ENCODE results near the gene BTBD16. TPM values are rescaled to one million over a fixed set of nuclear protein-coding genes. Genes with fewer than 3 reads are reported as not detected.

Gene BTBD16
- polyA plus RNA-seq, 1 experiment: not detected

DNA sequence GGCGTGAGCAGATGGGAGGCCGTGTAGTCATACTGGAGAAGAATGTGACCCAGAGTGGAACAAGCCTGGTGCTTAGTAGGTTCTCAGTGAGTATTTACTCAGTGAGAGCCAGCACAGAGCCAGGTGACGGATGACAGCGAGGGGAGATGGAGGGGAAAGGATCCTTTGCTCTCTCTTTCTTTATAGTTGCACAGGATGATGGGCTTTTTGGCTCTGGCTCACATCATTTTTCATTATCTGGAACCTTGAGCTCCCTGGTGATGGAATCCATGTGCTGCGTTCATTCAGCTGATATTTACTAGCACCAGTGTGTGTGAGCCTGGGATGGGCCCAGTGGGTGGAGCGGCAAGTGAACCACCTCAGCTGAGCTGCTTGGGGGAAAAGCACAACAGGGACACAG, 17.2 kb downstream of the BTBD16 start:
- Histone ChIP-seq H3K9me3 (ENCODE audit: control insufficient read depth, insufficient read depth, low read length) (no peaks in the 10 kb centered on the region), H3K4me3 (ENCODE audit: low read depth, low read length) (no peak overlapping the region), H3K27ac (ENCODE audit: low read depth, low read length) (no peak overlapping the region), H3K27me3 (ENCODE audit: control insufficient read depth, insufficient read depth, low read length) (no peaks in the 10 kb centered on the region)
- TF ChIP-seq, protein P1, sequence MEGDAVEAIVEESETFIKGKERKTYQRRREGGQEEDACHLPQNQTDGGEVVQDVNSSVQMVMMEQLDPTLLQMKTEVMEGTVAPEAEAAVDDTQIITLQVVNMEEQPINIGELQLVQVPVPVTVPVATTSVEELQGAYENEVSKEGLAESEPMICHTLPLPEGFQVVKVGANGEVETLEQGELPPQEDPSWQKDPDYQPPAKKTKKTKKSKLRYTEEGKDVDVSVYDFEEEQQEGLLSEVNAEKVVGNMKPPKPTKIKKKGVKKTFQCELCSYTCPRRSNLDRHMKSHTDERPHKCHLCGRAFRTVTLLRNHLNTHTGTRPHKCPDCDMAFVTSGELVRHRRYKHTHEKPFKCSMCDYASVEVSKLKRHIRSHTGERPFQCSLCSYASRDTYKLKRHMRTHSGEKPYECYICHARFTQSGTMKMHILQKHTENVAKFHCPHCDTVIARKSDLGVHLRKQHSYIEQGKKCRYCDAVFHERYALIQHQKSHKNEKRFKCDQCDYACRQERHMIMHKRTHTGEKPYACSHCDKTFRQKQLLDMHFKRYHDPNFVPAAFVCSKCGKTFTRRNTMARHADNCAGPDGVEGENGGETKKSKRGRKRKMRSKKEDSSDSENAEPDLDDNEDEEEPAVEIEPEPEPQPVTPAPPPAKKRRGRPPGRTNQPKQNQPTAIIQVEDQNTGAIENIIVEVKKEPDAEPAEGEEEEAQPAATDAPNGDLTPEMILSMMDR (IDR thresholded peaks at IDR 0.05; ENCODE audit: low read depth, low read length): no peak
- CTCF ChIA-PET: interaction anchor here (1.0 to 5.3 kb wide), 6 partner anchors 8 to 277 kb away, joined by 4 to 18 read pairs (median 6); no protein-coding TSS in a partner anchor
- POLR2A ChIA-PET: no interaction called here
- no peak for DNase-seq (ENCODE audit: low read depth, low spot score)

- Histone ChIP-seq H3K27ac (ENCODE audit: low read depth, low read length) (no peak overlapping the region), H3K27me3 (ENCODE audit: control insufficient read depth, insufficient read depth, low read length) (no peaks in the 10 kb centered on the region), H3K9me3 (ENCODE audit: control insufficient read depth, insufficient read depth, low read length) (no peaks in the 10 kb centered on the region), H3K4me3 (ENCODE audit: low read depth, low read length) (no peak overlapping the region)
- ChIA-PET CTCF (interaction anchor here (1.0 to 5.3 kb wide), 5 partner anchors 8 to 276 kb away, joined by 4 to 18 read pairs (median 7); no protein-coding TSS in a partner anchor), POLR2A (no interaction called here)
- DNase-seq (ENCODE audit: low read depth, low spot score): no peak
- TF ChIP-seq, protein P1 (IDR thresholded peaks at IDR 0.05; ENCODE audit: low read depth, low read length): no peak
These were observed 17.8 kb downstream of the BTBD16 start for GRCh38 chr10:122288917-122289316.

DNA sequence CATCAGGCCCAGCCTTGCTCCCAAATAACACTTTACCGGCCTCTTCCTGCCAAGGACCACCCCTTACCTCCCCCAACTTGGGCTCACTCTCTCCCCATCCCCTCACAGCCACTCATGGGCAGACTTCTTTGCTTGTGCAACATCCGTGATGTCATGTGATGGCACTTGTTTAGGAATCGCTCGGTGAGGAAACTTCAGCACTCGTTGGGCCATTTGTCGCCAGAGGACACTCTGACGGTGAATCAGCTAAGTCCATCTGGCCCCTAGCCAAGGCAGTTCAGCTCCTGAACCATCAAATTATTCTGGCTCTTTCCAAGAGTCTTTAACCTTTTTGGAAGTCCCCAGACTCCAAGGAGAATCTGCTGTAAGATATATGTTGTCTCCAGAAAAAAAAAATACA, 19.2 kb downstream of the BTBD16 start:
- Histone ChIP-seq H3K4me3 (ENCODE audit: low read depth, low read length) (no peak overlapping the region), H3K27me3 (ENCODE audit: control insufficient read depth, insufficient read depth, low read length) (peaks cover 4% of the 10 kb centered on the region), H3K27ac (ENCODE audit: low read depth, low read length) (no peak overlapping the region), H3K9me3 (ENCODE audit: control insufficient read depth, insufficient read depth, low read length) (no peaks in the 10 kb centered on the region)
- ChIA-PET CTCF (interaction anchor here (5.3 kb wide), 1 partner anchor 9 kb away, joined by 18 read pairs; no protein-coding TSS in a partner anchor), POLR2A (no interaction called here)
- TF ChIP-seq, protein P1 (IDR thresholded peaks at IDR 0.05; ENCODE audit: low read depth, low read length): no peak
- DNase-seq (ENCODE audit: low read depth, low spot score): no peak

DNA sequence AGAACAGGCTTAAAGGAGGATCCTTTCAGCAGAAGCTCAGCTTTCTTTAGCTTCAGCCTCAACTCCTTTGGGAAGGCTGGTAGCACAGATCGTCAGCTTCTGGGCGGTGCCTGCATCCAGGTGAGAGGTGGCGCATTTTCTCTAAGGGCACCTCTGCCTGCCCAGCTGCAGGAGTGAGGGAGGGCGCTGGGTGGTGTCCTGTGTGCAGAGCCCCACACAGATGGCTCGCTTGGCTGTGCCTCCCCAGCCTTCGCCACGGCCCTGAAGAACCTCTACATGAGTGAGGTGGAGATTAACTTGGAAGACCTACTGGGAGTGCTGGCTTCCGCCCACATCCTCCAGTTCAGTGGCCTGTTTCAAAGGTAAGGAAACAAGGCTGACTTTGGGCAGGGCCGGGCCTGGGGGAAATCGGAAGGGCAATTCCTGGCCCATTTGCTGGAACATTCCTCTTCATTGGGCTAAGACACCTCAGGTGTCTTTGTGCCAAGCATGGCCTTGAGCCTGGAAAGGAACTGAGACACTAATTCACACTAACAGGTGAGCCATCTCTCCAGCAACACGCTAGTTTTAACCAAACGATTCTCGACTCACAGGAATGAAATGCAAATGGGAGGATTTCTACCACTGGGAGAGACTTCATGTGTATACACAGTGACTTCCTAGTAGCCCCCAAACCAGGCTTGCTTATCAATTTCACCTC, 19.9 kb downstream of the BTBD16 start:
- DNase-seq (ENCODE audit: low read depth, low spot score): no peak
- H3K27ac ChIP-seq (ENCODE audit: low read depth, low read length): no peak overlapping the region
- H3K27me3 ChIP-seq (ENCODE audit: control insufficient read depth, insufficient read depth, low read length): peaks cover 8% of the 10 kb centered on the region
- POLR2A ChIA-PET: no interaction called here
- CTCF ChIA-PET: interaction anchor here (0.6 kb wide), 1 partner anchor 148 kb away, joined by 3 read pairs; no protein-coding TSS in a partner anchor
- no peaks in the 10 kb centered on the region for H3K9me3 ChIP-seq (ENCODE audit: control insufficient read depth, insufficient read depth, low read length)
- TF ChIP-seq, protein P1 (IDR thresholded peaks at IDR 0.05; ENCODE audit: low read depth, low read length): no peak
- H3K4me3 ChIP-seq (ENCODE audit: low read depth, low read length): no peak overlapping the region

- DNase-seq (ENCODE audit: low read depth, low spot score): no peak
- peaks cover 10% of the 10 kb centered on the region for H3K27me3 ChIP-seq (ENCODE audit: control insufficient read depth, insufficient read depth, low read length)
- CTCF ChIA-PET: interaction anchor here (0.6 kb wide), 1 partner anchor 148 kb away, joined by 3 read pairs; no protein-coding TSS in a partner anchor
- no peaks in the 10 kb centered on the region for H3K9me3 ChIP-seq (ENCODE audit: control insufficient read depth, insufficient read depth, low read length)
- no peak overlapping the region for H3K4me3 ChIP-seq (ENCODE audit: low read depth, low read length)
- POLR2A ChIA-PET: no interaction called here
- TF ChIP-seq, protein P1 (IDR thresholded peaks at IDR 0.05; ENCODE audit: low read depth, low read length): no peak
- no peak overlapping the region for H3K27ac ChIP-seq (ENCODE audit: low read depth, low read length)
These were observed 20.6 kb downstream of the BTBD16 start for GRCh38 chr10:122291739-122292138.

Measured in AG04450 (cell line).